MM.1S (cell line): ENCODE data around the gene RAB32.
A peak's percentile ranks its signal among the peaks of the same experiment; 100 is the strongest.

Experiments used
- DNase-seq: peaks from one replicate; pipeline ENCODE4 v3.0.0-alpha.2; 2015
- H2AFZ ChIP-seq: fragments of 300-600 bp; sonication (generic); 2 replicates; pipeline ENCODE4 v1.6.0; 2016; ENCODE audit warnings: antibody characterized with exemption, low read length
- H3F3A ChIP-seq: fragments of 300-600 bp; sonication (generic); 2 replicates; pipeline ENCODE4 v1.6.1; 2016; ENCODE audit warnings: mild to moderate bottlenecking, antibody characterized with exemption, low read length, moderate library complexity, mixed read lengths; ENCODE audit not compliant: insufficient read depth
- H3K27ac ChIP-seq: fragments of 300-600 bp; sonication (generic); 2 replicates; pipeline ENCODE4 v1.5.1; 2016; ENCODE audit warnings: mild to moderate bottlenecking, low read length
- H3K27me3 ChIP-seq: fragments of 300-600 bp; sonication (generic); replicated peaks from 2 replicates; pipeline ENCODE4 v1.6.0; 2016; ENCODE audit warnings: low read length; ENCODE audit not compliant: insufficient read depth
- H3K36me3 ChIP-seq: fragments of 300-600 bp; sonication (generic); replicated peaks from 2 replicates; pipeline ENCODE4 v1.6.1; 2016; ENCODE audit warnings: mild to moderate bottlenecking, low read length, mixed read lengths; ENCODE audit not compliant: insufficient read depth
- H3K4me1 ChIP-seq: fragments of 300-600 bp; sonication (generic); 2 replicates; pipeline ENCODE4 v1.6.1; 2016; ENCODE audit warnings: low read length, mixed read lengths
- H3K4me2 ChIP-seq: fragments of 300-600 bp; sonication (generic); 2 replicates; pipeline ENCODE4 v1.6.0; 2016; ENCODE audit warnings: low read depth, low read length
- H3K4me3 ChIP-seq: fragments of 300-600 bp; sonication (generic); 2 replicates; pipeline ENCODE4 v1.5.1; 2016; ENCODE audit warnings: low read length, mixed read lengths
- H3K79me2 ChIP-seq: fragments of 300-600 bp; sonication (generic); 2 replicates; pipeline ENCODE4 v1.6.1; 2016; ENCODE audit warnings: mixed run types, low read length, mixed read lengths
- H3K9ac ChIP-seq: fragments of 300-600 bp; sonication (generic); 2 replicates; pipeline ENCODE4 v1.6.1; 2016; ENCODE audit warnings: low read length, mixed read lengths
- H3K9me2 ChIP-seq: fragments of 300-600 bp; sonication (generic); replicated peaks from 2 replicates; pipeline ENCODE4 v1.6.1; 2016; ENCODE audit warnings: mild to moderate bottlenecking, low read length, mixed read lengths; ENCODE audit not compliant: insufficient read depth
- H3K9me3 ChIP-seq: fragments of 300-600 bp; sonication (generic); replicated peaks from 2 replicates; pipeline ENCODE4 v1.6.1; 2016; ENCODE audit warnings: mild to moderate bottlenecking, low read length, mixed read lengths; ENCODE audit not compliant: insufficient read depth
- H4K20me1 ChIP-seq: fragments of 300-600 bp; sonication (generic); 2 replicates; pipeline ENCODE4 v1.6.1; 2016; ENCODE audit warnings: mild to moderate bottlenecking, low read length, moderate library complexity, mixed read lengths; ENCODE audit not compliant: insufficient read depth
- CTCF ChIP-seq: fragments of 300-600 bp; sonication (generic); IDR thresholded peaks from 2 replicates; pipeline ENCODE4 v1.5.1; 2016; ENCODE audit warnings: antibody characterized with exemption, low read length, mixed read lengths
- EZH2 ChIP-seq: fragments of 300-600 bp; sonication (generic); optimal IDR thresholded peaks from 2 replicates; pipeline ENCODE3; 2017; ENCODE audit warnings: low read depth, mild to moderate bottlenecking, antibody characterized with exemption, low read length, mixed read lengths
- EZH2phosphoT487 ChIP-seq: fragments of 300-600 bp; sonication (generic); IDR thresholded peaks from 2 replicates; pipeline ENCODE4 v1.6.1; 2018; ENCODE audit warnings: antibody characterized with exemption, low read length

RAB32 gene

GRCh38 chr6:146594495-146594894 lies 50.9 kb downstream of the RAB32 start:
- no peaks in the 10 kb centered on the region for H3K4me1 ChIP-seq
- DNase-seq, result no peak
- no peak overlapping the region for H2AFZ ChIP-seq
- no peaks in the 10 kb centered on the region for H3F3A ChIP-seq
- H3K27ac ChIP-seq, result no peak overlapping the region
- no peak for TF ChIP-seq EZH2
- no peak for TF ChIP-seq EZH2phosphoT487
- TF ChIP-seq CTCF, result no peak
- no peaks in the 10 kb centered on the region for H3K27me3 ChIP-seq
- no peaks in the 10 kb centered on the region for H3K79me2 ChIP-seq
- H3K9me3 ChIP-seq, result no peaks in the 10 kb centered on the region
- H3K4me2 ChIP-seq, result no peak overlapping the region
- no peak overlapping the region for H3K4me3 ChIP-seq
- H3K36me3 ChIP-seq, result no peaks in the 10 kb centered on the region
- H3K9me2 ChIP-seq, result no peaks in the 10 kb centered on the region
- H3K9ac ChIP-seq, result no peak overlapping the region
- no peaks in the 10 kb centered on the region for H4K20me1 ChIP-seq

GRCh38 chr6:146595972-146596731 lies 52.5 kb downstream of the RAB32 start:
- no peaks in the 10 kb centered on the region for H3K9me2 ChIP-seq
- H3K27ac ChIP-seq, result no peak overlapping the region
- H3F3A ChIP-seq, result no peaks in the 10 kb centered on the region
- no peaks in the 10 kb centered on the region for H3K27me3 ChIP-seq
- H2AFZ ChIP-seq, result no peak overlapping the region
- no peaks in the 10 kb centered on the region for H3K4me1 ChIP-seq
- H3K79me2 ChIP-seq, result no peaks in the 10 kb centered on the region
- H3K9ac ChIP-seq, result no peak overlapping the region
- no peak for TF ChIP-seq EZH2phosphoT487
- no peak for TF ChIP-seq CTCF
- TF ChIP-seq EZH2, result no peak
- H3K36me3 ChIP-seq, result no peaks in the 10 kb centered on the region
- no peak overlapping the region for H3K4me2 ChIP-seq
- H3K9me3 ChIP-seq, result no peaks in the 10 kb centered on the region
- H4K20me1 ChIP-seq, result no peaks in the 10 kb centered on the region
- no peak overlapping the region for H3K4me3 ChIP-seq
- no peak for DNase-seq

- Histone ChIP-seq H3K9ac (no peak within 1 kb of the TSS; the same call in 1 of the 2 replicates), H3K27ac (no peak within 1 kb of the TSS), H3K9me3 (no peaks in the 10 kb centered on the region), H3K9me2 (no peaks in the 10 kb centered on the region), H3K27me3 (no peaks in the 10 kb centered on the region), H3F3A (no peaks in the 10 kb centered on the region), H3K79me2 (no peaks in the 10 kb centered on the region), H3K36me3 (no peaks in the 10 kb centered on the region), H3K4me2 (peak within 1 kb of the TSS; percentile 52), H4K20me1 (no peaks in the 10 kb centered on the region), H2AFZ (peak within 1 kb of the TSS; percentile 61), H3K4me3 (peak within 1 kb of the TSS; percentile 55; the same call in 1 of the 2 replicates), H3K4me1 (no peaks in the 10 kb centered on the region)
- DNase-seq, result peak; percentile 40
- no peak for TF ChIP-seq CTCF
- TF ChIP-seq EZH2phosphoT487, result no peak
- no peak for TF ChIP-seq EZH2
These were observed 55.3 kb downstream of the RAB32 start, which contains the start of gene ADGB for GRCh38 chr6:146598772-146599405. Gene ADGB, plus strand, starts transcription at chr6:146598972. Its CDS starts 69 bp downstream, at chr6:146599041.
